HG03457 (cell line): Measurements from ENCODE around the gene PPARG.
A peak's percentile ranks its signal among the peaks of the same experiment; 100 is the strongest.
"Not testable (repeated sequence)": the region's sequence is repeated elsewhere in the genome, so short reads cannot be mapped to it uniquely, and the experiment has no call there.

Experiments used
- ATAC-seq: cut with Tn5 transposase; IDR thresholded peaks from one replicate; pipeline ENCODE4 v1.9.1; 2021; ENCODE audit warnings: moderate number of reproducible peaks; ENCODE audit not compliant: unreplicated experiment

Gene PPARG

GRCh38 chr3:12477256-12477655 is 188.4 kb downstream of the PPARG start:
- no peak for ATAC-seq

DNA sequence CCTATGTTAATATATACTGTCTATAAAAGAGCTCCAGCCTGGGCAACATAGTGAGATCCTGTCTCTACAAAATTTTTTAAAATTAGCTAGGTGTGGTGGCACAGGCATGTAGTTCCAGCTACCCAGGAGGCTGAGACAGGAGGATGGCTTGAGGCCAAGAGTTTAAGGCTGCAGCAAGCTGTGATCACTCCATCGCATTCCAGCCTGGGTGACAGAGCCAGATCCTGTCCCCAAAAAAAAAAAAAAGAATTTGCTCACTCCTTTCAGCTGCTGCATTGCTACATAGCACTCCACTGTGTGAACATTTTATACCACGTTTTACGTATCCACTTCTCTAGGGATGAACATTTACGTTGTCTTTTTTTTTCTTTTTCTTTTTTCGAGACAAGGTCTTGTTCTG is 189.5 kb downstream of the PPARG start:
- no peak for ATAC-seq

DNA sequence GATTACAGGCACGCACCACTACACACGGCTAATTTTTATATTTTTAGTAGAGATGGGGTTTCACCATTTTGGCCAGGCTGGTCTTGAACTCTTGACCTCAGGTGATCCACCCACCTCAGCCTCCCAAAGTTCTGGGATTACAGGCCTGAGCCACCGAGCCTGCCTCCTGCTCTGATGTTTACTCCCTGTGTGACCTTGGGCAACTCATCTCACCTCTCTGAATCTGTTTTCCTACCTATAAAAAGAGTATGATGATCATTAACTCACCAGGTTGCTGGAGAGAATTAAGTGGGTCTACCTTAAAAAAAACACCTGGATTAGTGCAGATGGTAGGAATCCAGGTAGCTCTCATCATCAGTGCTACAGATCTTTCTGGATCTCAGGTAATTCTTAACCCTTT is 190.3 kb downstream of the PPARG start:
- not testable (repeated sequence) for ATAC-seq

- no peak for ATAC-seq
These were observed 191.1 kb downstream of the PPARG start for GRCh38 chr3:12479919-12480427.

DNA sequence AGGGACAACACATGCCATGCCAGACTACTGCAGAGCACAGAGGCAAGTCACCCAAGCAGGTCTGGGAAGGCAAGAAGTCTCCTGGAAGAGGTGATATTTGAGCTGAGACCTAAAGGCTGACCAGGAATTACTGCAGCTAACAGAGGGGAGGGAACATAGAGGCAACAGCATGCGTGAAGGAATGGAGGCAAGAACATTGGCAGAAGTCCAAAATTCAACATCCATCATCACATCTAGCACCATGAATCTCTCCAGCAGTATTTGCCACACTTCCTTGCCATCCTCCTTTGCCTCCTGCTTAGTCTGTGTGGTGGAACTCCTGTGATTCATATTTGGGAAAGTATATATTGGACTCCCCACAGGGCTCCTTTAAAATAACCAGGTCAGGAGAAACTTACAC is 194.5 kb downstream of the PPARG start:
- no peak for ATAC-seq

GRCh38 chr3:12483872-12484197 is 195.0 kb downstream of the PPARG start:
- ATAC-seq, result peak; percentile 3
